ENCODE measurements around the gene SAV1. TPM values are rescaled to one million over a fixed set of nuclear protein-coding genes. Genes with fewer than 3 reads are reported as not detected.

The SAV1 gene
- total RNA-seq (2022; extraction: Qiagen RNA extraction): 24.6 to 31.9 TPM (median 30.0 TPM) in 5 replicates

GRCh38 chr14:50667996-50668825 is at the start of gene SAV1:
Gene SAV1 (minus strand): TSS chr14:50668306. CDS start chr14:50667967, 339 bp downstream.

Other genes starting within 250 kb of the SAV1 start
- 27.6 to 37.6 TPM (median 32.6 TPM) in 5 replicates for gene MAP4K5, start 135.7 kb downstream of the SAV1 start, total RNA-seq (2022; extraction: Qiagen RNA extraction)
- gene ATL1, start 108.2 kb downstream of the SAV1 start, total RNA-seq (2022; extraction: Qiagen RNA extraction): 4.6 to 7.3 TPM (median 5.5 TPM) in 5 replicates
- 10.9 to 17.4 TPM (median 15.5 TPM) in 5 replicates for gene NIN, start 162.9 kb upstream of the SAV1 start, total RNA-seq (2022; extraction: Qiagen RNA extraction)
- not detected in 5 replicates for gene ABHD12B, start 203.7 kb upstream of the SAV1 start, total RNA-seq (2022; extraction: Qiagen RNA extraction)